ENCODE measurements around the gene OR11G2. TPM values are rescaled to one million over a fixed set of nuclear protein-coding genes. Genes with fewer than 3 reads are reported as not detected.

Gene OR11G2
- total RNA-seq, 6 donors from 2014 or later, result not detected

DNA sequence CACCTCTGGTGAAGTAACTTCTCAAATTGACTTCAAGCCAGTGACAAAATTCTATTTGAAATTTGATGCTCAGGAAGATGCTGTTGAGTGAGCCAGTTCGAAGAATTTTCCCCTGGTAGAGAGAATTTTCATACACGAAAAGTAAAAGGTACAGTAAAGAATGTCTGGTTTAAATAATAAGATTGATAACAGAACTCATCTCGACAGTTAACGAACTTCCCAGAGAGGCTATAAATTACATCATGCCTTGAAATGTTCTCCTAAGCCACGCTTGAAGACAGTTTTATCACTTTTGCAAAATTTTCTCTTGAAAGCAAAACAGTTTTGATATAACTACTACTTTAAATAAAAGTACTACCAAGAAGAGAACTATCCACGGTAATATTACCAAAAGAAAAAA, 14.4 kb upstream of the OR11G2 start:
- DNase-seq, result no peak
- WGBS, 2 donors, result 58 to 65% methylated on average over 6 of the region's 6 CpGs
- Histone ChIP-seq H3K27ac (no peak overlapping the region), H3K4me3 (no peak overlapping the region), H3K27me3 (no peaks in the 10 kb centered on the region), H3K9me3 (no peaks in the 10 kb centered on the region), H3K4me1 (no peaks in the 10 kb centered on the region), H3K36me3 (no peaks in the 10 kb centered on the region)
- ATAC-seq (ENCODE audit: low FRiP score in 2 of 2), result no peak
- TF ChIP-seq POLR2AphosphoS5 (IDR thresholded peaks at IDR 0.05), result no peak
- TF ChIP-seq EP300 (IDR thresholded peaks at IDR 0.05), result no peak
- TF ChIP-seq, protein P1, sequence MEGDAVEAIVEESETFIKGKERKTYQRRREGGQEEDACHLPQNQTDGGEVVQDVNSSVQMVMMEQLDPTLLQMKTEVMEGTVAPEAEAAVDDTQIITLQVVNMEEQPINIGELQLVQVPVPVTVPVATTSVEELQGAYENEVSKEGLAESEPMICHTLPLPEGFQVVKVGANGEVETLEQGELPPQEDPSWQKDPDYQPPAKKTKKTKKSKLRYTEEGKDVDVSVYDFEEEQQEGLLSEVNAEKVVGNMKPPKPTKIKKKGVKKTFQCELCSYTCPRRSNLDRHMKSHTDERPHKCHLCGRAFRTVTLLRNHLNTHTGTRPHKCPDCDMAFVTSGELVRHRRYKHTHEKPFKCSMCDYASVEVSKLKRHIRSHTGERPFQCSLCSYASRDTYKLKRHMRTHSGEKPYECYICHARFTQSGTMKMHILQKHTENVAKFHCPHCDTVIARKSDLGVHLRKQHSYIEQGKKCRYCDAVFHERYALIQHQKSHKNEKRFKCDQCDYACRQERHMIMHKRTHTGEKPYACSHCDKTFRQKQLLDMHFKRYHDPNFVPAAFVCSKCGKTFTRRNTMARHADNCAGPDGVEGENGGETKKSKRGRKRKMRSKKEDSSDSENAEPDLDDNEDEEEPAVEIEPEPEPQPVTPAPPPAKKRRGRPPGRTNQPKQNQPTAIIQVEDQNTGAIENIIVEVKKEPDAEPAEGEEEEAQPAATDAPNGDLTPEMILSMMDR (IDR thresholded peaks at IDR 0.05), result no peak
- no peak for TF ChIP-seq POLR2A (IDR thresholded peaks at IDR 0.05)

DNA sequence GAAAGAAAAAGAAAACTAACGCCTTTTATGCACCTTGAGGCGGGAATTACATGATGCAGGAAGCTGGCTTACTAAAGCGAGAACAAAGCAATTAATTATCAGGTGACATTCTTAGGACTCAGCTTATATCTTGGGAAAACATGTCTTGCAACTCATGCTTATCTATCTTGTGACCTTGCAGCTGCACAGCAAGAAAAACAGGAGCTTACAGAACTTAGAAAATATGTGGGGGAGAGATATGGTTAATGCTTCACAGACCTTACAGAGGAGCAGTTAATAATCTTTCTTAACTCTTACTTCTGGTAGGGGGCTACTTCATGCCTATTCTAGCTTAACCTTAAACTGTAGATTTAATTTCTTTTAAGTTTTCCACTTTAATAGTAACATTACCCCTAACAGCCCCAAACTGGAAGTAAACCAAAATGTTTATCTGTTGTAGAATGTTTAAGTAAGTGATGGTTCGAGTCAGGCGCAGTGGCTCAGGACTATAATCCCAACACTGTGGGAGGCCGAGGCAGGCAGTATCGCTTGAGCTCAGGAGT, 13.2 kb upstream of the OR11G2 start:
- TF ChIP-seq, protein P1 (IDR thresholded peaks at IDR 0.05), result no peak
- TF ChIP-seq POLR2A (IDR thresholded peaks at IDR 0.05) (no peak), POLR2AphosphoS5 (IDR thresholded peaks at IDR 0.05) (no peak), EP300 (IDR thresholded peaks at IDR 0.05) (no peak)
- Histone ChIP-seq H3K27me3 (no peaks in the 10 kb centered on the region), H3K27ac (no peak overlapping the region), H3K36me3 (no peaks in the 10 kb centered on the region), H3K4me3 (no peak overlapping the region), H3K4me1 (no peaks in the 10 kb centered on the region), H3K9me3 (no peaks in the 10 kb centered on the region)
- no peak for DNase-seq
- ATAC-seq (ENCODE audit: low FRiP score in 2 of 2), result no peak
- WGBS, 2 donors, result 76 to 78% methylated on average over 7 of the region's 7 CpGs

DNA sequence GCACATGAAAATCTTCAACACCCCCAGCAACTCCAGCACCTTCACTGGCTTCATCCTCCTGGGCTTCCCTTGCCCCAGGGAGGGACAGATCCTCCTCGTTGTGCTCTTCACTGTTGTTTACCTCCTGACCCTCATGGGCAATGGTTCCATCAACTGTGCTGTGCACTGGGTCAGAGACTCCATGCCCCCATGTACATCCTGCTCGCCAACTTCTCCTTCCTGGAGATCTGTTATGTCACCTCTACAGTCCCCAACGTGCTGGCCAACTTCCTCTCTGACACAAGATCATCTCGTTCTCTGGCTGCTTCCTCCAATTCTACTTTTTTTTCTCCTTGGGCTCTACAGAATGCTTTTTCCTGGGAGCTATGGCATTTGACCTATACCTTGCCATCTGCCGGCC, 11.5 kb upstream of the OR11G2 start:
- Histone ChIP-seq H3K4me3 (no peak overlapping the region), H3K27me3 (no peaks in the 10 kb centered on the region), H3K9me3 (no peaks in the 10 kb centered on the region), H3K36me3 (no peaks in the 10 kb centered on the region), H3K4me1 (no peaks in the 10 kb centered on the region), H3K27ac (peak overlapping the region in 1 of 4 donors; percentile 13)
- ATAC-seq (ENCODE audit: low FRiP score in 2 of 2) (peak; percentile 22 to 82), DNase-seq (peak in 1 of 2 donors; percentile 24)
- TF ChIP-seq POLR2AphosphoS5 (IDR thresholded peaks at IDR 0.05) (no peak), POLR2A (IDR thresholded peaks at IDR 0.05) (no peak), EP300 (IDR thresholded peaks at IDR 0.05) (no peak)
- TF ChIP-seq, protein P1 (IDR thresholded peaks at IDR 0.05), result no peak
- 50 to 52% methylated on average over 5 of the region's 5 CpGs for WGBS, 2 donors

DNA sequence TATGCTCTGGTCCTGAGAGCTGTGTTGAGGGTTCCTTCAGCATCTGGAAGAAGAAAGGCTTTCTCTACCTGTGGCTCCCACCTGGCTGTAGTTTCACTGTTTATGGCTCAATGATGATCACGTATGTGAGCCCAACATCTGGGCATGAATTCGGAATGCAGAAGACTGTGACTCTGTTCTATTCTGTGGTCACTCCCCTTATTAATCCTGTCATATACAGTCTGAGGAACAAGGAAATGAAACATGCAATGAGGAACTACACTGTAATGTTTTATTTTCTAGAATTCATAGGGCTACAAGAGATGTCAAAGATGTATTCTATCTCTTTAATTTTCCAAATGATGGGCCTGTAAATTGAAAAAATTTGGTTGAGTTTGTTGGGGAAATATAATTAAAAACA, 10.8 kb upstream of the OR11G2 start:
- WGBS, 2 donors, result 71 to 74% methylated on average over 2 of the region's 2 CpGs
- DNase-seq (no peak), ATAC-seq (ENCODE audit: low FRiP score in 2 of 2) (peak in 1 of 2 donors; percentile 85)
- H3K27ac ChIP-seq, result peak overlapping the region in 1 of 4 donors; percentile 13
- no peaks in the 10 kb centered on the region for H3K9me3 ChIP-seq
- H3K36me3 ChIP-seq, result no peaks in the 10 kb centered on the region
- TF ChIP-seq POLR2AphosphoS5 (IDR thresholded peaks at IDR 0.05) (no peak), EP300 (IDR thresholded peaks at IDR 0.05) (no peak), POLR2A (IDR thresholded peaks at IDR 0.05) (no peak)
- TF ChIP-seq, protein P1 (IDR thresholded peaks at IDR 0.05), result no peak
- H3K4me1 ChIP-seq, result no peaks in the 10 kb centered on the region
- no peak overlapping the region for H3K4me3 ChIP-seq
- H3K27me3 ChIP-seq, result no peaks in the 10 kb centered on the region

DNA sequence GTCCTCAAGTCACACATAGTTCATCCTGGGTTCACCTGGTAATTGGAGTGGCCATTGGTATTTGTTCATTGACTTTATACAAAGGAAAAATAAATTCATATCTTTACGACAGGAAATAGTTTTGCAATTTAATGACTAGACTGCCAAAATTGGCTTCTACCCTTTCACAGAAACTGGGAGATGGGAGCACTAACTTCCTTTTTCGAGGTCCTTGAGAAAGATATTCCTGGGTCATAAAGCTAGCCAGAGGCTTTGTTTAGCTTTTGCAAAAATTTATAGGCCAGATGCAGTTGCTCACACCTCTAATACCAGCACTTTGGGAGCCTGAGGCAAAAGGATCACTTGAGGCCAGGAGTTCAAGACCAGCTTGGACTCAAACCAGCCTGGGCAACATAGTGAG, 10.2 kb upstream of the OR11G2 start:
- no peaks in the 10 kb centered on the region for H3K36me3 ChIP-seq
- H3K27ac ChIP-seq, result no peak overlapping the region
- no peak overlapping the region for H3K4me3 ChIP-seq
- no peaks in the 10 kb centered on the region for H3K27me3 ChIP-seq
- 44 to 49% methylated on average over 2 of the region's 2 CpGs for WGBS, 2 donors
- DNase-seq (no peak), ATAC-seq (ENCODE audit: low FRiP score in 2 of 2) (peak in 1 of 2 donors; percentile 45)
- TF ChIP-seq EP300 (IDR thresholded peaks at IDR 0.05) (no peak), POLR2AphosphoS5 (IDR thresholded peaks at IDR 0.05) (no peak)
- TF ChIP-seq, protein P1 (IDR thresholded peaks at IDR 0.05), result no peak
- H3K9me3 ChIP-seq, result no peaks in the 10 kb centered on the region
- no peaks in the 10 kb centered on the region for H3K4me1 ChIP-seq

Data from upper lobe of left lung (tissue), 6 donors.